Astrocyte of the cerebellum (primary cell): ENCODE measurements around the gene TSTD1.

Experiments
- DNase-seq: peaks from one replicate; pipeline ENCODE4 v3.0.0-alpha.2; 2011; ENCODE audit warnings: low read depth
- H3K4me3 ChIP-seq: 2 replicates; pipeline ENCODE4 v1.5.1; 2011; ENCODE audit warnings: mild to moderate bottlenecking, low read depth, low read length, moderate library complexity
- in situ Hi-C: cut with HindIII; loops from 2 replicates; pipeline ENCODE4 v1.10.0; 2017; ENCODE audit warnings: low sequenced_read_pairs
- TF ChIP-seq, protein P1 (sequence below): IDR thresholded peaks from 2 replicates; pipeline ENCODE4 v1.5.1; 2012; ENCODE audit warnings: low read length, low read depth, moderate library complexity, mild to moderate bottlenecking; ENCODE audit errors: missing control alignments

TSTD1 gene

DNA sequence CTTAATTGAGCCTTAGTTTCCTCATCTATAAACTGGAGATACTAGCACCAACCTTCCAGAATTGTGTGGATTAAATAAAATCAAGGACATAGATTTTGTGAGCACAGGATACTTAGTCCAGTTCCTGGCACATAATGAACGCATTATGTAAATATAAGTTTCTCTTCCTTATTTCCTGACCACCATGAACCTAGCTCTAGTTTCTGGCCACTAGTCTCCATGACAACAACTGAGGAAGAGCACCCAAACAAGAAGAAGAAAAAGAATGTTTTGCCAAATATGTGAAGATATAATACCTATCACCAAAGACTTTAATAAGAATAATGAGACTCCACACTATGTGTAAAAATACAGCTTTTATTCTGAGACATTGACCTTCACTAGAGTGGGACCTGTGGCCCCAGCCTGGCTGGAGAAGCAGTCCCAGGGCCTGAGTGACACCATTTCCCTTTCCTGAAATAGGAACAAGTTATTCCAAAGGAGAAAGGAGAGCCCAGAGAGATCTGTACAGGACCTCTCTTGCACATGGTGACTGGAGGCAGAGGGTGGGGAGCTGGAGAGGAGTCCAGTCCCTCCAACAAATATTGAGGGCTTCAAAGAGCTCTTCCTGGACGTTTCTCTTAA lies 8.0 kb upstream of the TSTD1 start:
- no peak for DNase-seq
- H3K4me3 ChIP-seq: peak overlapping the region; percentile 90
- in situ Hi-C loops: loop anchor here (5.0 to 10.0 kb wide), 2 partner anchors 51 to 98 kb away; partner anchors contain the start of gene KLHDC9

DNA sequence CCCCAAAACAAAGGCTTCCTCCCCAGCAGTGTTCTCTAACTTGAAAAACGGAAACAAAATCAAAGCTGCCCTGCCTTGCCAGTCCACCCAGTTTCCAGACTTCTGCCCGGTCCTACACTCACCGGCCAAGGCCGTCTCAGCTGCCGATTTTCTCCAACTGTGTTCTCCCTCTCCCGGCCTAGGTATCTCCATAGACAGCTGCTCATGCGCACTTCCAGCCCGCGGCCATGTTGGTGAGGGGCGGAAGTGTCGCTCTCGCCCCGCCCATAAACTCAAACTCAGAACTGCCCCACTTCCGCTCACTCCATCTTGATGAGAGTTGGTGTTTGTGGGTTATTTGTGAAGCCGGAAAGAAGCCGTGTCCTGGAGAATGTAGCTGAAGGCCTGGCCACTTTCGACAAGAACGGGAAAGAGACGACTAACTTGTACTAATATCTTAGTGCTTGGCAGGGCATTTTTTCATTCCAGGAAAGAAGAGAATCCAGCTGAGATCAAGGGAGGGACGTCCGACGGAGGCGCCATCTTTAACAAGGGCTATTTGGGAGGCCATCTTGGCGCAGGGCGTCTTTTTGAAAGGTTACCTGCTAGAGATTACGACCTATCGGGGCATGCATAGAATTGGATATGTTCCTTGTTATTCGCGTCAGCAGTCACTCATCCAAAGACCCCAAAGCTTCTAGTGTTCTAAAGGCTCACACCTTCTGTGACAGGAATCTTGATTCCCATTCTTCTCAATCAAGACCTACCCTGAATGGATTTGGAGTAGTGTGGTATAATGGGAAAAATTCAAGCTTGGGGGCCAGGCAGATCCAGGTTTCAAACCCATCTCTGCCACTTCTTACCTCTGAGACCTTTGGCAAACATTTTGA lies 7.2 kb upstream of the TSTD1 start, which contains the start of gene USF1:
USF1 (minus strand) TSS at position 242 of the 869 bp plus-strand sequence. CDS start 2,702 bp downstream, outside the sequence.
- DNase-seq: peak; percentile 91
- H3K4me3 ChIP-seq: peak within 1 kb of the TSS; percentile 90
- in situ Hi-C loops: loop anchor here (5.0 to 10.0 kb wide), 2 partner anchors 51 to 99 kb away; partner anchors contain the start of gene KLHDC9
- TF ChIP-seq, protein P1, sequence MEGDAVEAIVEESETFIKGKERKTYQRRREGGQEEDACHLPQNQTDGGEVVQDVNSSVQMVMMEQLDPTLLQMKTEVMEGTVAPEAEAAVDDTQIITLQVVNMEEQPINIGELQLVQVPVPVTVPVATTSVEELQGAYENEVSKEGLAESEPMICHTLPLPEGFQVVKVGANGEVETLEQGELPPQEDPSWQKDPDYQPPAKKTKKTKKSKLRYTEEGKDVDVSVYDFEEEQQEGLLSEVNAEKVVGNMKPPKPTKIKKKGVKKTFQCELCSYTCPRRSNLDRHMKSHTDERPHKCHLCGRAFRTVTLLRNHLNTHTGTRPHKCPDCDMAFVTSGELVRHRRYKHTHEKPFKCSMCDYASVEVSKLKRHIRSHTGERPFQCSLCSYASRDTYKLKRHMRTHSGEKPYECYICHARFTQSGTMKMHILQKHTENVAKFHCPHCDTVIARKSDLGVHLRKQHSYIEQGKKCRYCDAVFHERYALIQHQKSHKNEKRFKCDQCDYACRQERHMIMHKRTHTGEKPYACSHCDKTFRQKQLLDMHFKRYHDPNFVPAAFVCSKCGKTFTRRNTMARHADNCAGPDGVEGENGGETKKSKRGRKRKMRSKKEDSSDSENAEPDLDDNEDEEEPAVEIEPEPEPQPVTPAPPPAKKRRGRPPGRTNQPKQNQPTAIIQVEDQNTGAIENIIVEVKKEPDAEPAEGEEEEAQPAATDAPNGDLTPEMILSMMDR: no peak

More for the DNA sequence above, 8.0 kb upstream of the TSTD1 start:
- TF ChIP-seq, protein P1: no peak

DNA sequence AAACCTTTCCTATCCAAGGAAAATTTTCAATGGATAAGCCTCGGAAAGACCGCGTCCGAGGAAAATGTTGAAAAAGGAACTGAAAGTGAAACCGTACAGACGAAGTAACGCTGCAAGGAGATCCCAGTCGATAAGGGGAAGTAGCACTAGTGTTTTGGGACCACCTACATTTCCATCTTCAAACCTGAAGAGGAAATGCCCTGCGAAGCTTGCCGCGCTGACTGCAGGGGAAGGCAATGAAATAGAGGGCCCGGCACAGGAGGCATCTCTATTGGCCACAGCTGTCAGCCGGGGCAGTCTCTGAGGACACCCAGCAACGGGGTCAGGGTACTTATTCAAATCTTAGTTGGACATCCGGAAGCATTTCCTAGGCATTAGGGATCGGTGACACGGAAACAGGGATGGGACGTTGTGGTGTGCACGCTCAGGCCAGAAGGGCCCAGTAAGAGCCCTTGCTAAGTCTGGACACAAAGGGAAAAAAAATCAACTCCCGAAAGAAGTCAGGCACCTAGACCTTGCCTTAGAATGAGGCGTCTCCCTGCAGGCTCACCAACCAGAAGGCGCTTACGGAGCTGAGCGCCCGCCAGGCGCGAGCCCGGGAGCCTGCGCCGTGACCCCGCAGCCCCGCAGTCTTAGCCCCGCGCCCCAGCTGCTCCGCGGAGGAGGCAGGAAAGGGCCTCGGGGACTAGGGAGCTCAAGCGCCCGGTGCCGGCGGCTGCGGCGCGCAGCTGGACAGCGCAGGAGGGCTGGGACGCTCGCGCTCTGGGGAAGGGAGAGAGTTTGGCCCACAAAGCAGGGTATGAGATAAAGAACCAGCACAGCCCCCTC lies 6.4 kb upstream of the TSTD1 start:
- TF ChIP-seq, protein P1: no peak
- in situ Hi-C loops: loop anchor here (5.0 to 10.0 kb wide), 2 partner anchors 52 to 100 kb away; partner anchors contain the start of gene KLHDC9
- DNase-seq: peak; percentile 23
- H3K4me3 ChIP-seq: peak overlapping the region; percentile 90

DNA sequence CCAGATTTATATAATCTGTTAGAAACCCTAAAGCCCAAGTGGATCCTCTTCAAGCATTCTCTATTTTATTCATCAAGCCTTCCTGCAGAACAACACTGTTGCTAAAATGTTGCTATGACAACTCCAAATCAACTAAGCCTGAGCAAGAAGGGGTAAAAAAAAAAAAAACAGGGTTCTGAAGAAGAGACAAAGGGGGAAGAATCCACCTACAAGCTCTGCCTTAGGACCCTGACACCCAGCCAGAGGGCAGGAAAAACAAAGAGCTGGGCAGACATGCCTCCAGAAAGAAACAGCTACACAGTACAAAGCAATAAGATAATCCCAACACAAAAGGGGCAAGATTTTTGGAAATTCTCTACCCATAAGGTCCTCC lies 5.8 kb upstream of the TSTD1 start:
- H3K4me3 ChIP-seq: peak overlapping the region; percentile 90
- in situ Hi-C loops: loop anchor here (10.0 kb wide), 1 partner anchor 100 kb away; no protein-coding TSS in a partner anchor
- TF ChIP-seq, protein P1: no peak
- DNase-seq: no peak

DNA sequence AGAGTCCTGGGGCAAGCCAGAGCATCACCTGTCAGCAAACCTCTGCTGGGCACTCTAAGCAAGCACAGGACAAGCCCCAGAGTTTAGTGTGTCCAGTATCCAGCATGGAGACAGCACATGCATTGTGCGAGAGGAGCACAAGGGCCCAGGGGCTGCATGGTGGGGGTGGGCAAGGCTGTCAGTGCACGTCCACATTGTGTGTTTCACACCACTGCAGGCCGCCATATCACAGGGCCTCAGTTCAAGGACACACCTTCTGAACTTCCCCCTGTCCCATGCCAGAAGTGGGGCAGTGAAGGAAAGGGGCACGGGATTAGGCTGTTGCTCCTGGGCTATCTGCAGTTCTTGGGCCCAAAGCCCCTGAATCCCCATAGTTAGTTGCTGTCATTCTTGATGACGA lies 782 bp upstream of the TSTD1 start:
- TF ChIP-seq, protein P1: no peak
- in situ Hi-C loops: no loop called here
- no peak for DNase-seq

DNA sequence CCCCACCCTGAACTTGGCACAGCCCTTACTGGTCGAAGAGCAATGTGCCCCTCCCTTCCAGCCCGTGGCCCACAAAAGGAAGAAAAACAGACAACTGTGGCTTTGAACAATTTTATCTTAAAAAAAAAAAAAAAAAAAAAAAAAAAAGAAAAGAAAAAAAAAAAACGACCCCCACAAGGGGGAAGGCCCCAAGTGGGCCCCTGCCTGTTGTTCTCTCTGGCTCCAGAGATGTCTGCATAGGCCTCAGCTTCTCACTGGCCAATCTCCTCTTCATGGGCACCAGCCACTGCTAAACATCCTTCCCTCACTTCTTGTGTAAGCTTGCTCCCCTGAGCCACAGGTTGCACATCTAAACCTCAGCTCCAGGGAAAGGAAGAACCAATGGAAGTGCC lies 386 bp upstream of the TSTD1 start:
- in situ Hi-C loops: no loop called here
- no peak overlapping the region for H3K4me3 ChIP-seq
- TF ChIP-seq, protein P1: no peak
- DNase-seq: no peak

More for the DNA sequence above, 782 bp upstream of the TSTD1 start:
- no peak overlapping the region for H3K4me3 ChIP-seq
